ENCODE measurements around the gene ACO2.

GRCh38 chr22:41478473-41478872, 9.6 kb downstream of the ACO2 start:
- TF ChIP-seq, protein P1, sequence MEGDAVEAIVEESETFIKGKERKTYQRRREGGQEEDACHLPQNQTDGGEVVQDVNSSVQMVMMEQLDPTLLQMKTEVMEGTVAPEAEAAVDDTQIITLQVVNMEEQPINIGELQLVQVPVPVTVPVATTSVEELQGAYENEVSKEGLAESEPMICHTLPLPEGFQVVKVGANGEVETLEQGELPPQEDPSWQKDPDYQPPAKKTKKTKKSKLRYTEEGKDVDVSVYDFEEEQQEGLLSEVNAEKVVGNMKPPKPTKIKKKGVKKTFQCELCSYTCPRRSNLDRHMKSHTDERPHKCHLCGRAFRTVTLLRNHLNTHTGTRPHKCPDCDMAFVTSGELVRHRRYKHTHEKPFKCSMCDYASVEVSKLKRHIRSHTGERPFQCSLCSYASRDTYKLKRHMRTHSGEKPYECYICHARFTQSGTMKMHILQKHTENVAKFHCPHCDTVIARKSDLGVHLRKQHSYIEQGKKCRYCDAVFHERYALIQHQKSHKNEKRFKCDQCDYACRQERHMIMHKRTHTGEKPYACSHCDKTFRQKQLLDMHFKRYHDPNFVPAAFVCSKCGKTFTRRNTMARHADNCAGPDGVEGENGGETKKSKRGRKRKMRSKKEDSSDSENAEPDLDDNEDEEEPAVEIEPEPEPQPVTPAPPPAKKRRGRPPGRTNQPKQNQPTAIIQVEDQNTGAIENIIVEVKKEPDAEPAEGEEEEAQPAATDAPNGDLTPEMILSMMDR (IDR thresholded peaks at IDR 0.05), result no peak
- TF ChIP-seq POLR2A (IDR thresholded peaks at IDR 0.05), result no peak

All from esophagus squamous epithelium (tissue), 4 donors.